Inferior parietal cortex (tissue), 1 donor: ENCODE measurements around the gene CTCF.

Source experiments
- DNase-seq: peaks from one replicate; pipeline ENCODE4 v3.0.0-alpha.2; 2016; ENCODE audit errors: extremely low spot score

Gene CTCF

GRCh38 chr16:67663877-67664222 is 101.5 kb downstream of the CTCF start:
- no peak for DNase-seq

GRCh38 chr16:67664258-67664657 is 101.9 kb downstream of the CTCF start:
- DNase-seq, result no peak

GRCh38 chr16:67664871-67665270 is 102.5 kb downstream of the CTCF start:
- DNase-seq, result no peak

- DNase-seq, result no peak
These were observed 103.3 kb downstream of the CTCF start for GRCh38 chr16:67665598-67665997.

- DNase-seq, result no peak
These were observed 103.8 kb downstream of the CTCF start for GRCh38 chr16:67666032-67666551.

- DNase-seq, result peak; percentile 77
These were observed 104.5 kb downstream of the CTCF start, which contains the start of the genes C16orf86 and ENKD1 for GRCh38 chr16:67666559-67667452. C16orf86 (plus strand) TSS chr16:67666814; CDS start chr16:67666971, 157 bp downstream. ENKD1 (minus strand) TSS chr16:67666750; CDS start chr16:67666442, 308 bp downstream.

GRCh38 chr16:67667453-67667816 is 105.1 kb downstream of the CTCF start:
- no peak for DNase-seq

- peak; percentile 82 for DNase-seq
These were observed 105.6 kb downstream of the CTCF start for GRCh38 chr16:67667817-67668494.

GRCh38 chr16:67668495-67669157 is 106.3 kb downstream of the CTCF start:
- no peak for DNase-seq

- no peak for DNase-seq
These were observed 107.3 kb downstream of the CTCF start for GRCh38 chr16:67669499-67670101.

GRCh38 chr16:67672306-67672705 is 110.0 kb downstream of the CTCF start:
- DNase-seq, result no peak

GRCh38 chr16:67672739-67673662 is 110.7 kb downstream of the CTCF start:
- peak; percentile 66 for DNase-seq

- DNase-seq, result no peak
These were observed 111.6 kb downstream of the CTCF start for GRCh38 chr16:67673712-67674580.

- DNase-seq, result no peak
These were observed 112.7 kb downstream of the CTCF start for GRCh38 chr16:67674851-67675578.

GRCh38 chr16:67675579-67675935 is 113.2 kb downstream of the CTCF start:
- no peak for DNase-seq

GRCh38 chr16:67675999-67676398 is 113.7 kb downstream of the CTCF start:
- DNase-seq, result no peak

- no peak for DNase-seq
These were observed 114.2 kb downstream of the CTCF start for GRCh38 chr16:67676516-67676915.

- no peak for DNase-seq
These were observed 114.6 kb downstream of the CTCF start for GRCh38 chr16:67676939-67677338.

- DNase-seq, result no peak
These were observed 115.4 kb downstream of the CTCF start for GRCh38 chr16:67677712-67678111.
